HUES64 (cell line): Measurements from ENCODE around the gene TOR1AIP2.

Experiments used
- H3K27ac ChIP-seq: 2 replicates; pipeline ENCODE4 v1.7.0; 2013; ENCODE audit warnings: low read depth, low read length, inconsistent platforms
- H3K27me3 ChIP-seq: 2 replicates; pipeline ENCODE4 v1.6.1; 2013; ENCODE audit warnings: mild to moderate bottlenecking, low read length; ENCODE audit not compliant: insufficient read depth
- H3K36me3 ChIP-seq: 2 replicates; pipeline ENCODE4 v1.6.1; 2013; ENCODE audit warnings: mild to moderate bottlenecking, low read length; ENCODE audit not compliant: insufficient read depth
- H3K4me1 ChIP-seq: 2 replicates; pipeline ENCODE4 v1.6.1; 2013; ENCODE audit warnings: mild to moderate bottlenecking, low read length, moderate library complexity; ENCODE audit not compliant: insufficient read depth
- H3K4me3 ChIP-seq: 2 replicates; pipeline ENCODE4 v1.5.1; 2013; ENCODE audit warnings: mild to moderate bottlenecking, low read length, moderate library complexity
- H3K9ac ChIP-seq: 2 replicates; pipeline ENCODE4 v1.6.1; 2013; ENCODE audit warnings: mild to moderate bottlenecking, low read depth, low read length
- H3K9me3 ChIP-seq: 2 replicates; pipeline ENCODE4 v1.6.1; 2013; ENCODE audit warnings: low read depth, low read length; ENCODE audit not compliant: insufficient read depth
- WGBS: fragments of 150-250, 120-280 bp; methylation state at CpG from one replicate; pipeline ENCODE4 v1.1.7; 2013; ENCODE audit warnings: missing lambda C conversion rate; 5-methylcytosine and 5-hydroxymethylcytosine counted together

TOR1AIP2 gene

GRCh38 chr1:179814546-179814838 lies 63.1 kb downstream of the TOR1AIP2 start:
- H3K9me3 ChIP-seq, result no peaks in the 10 kb centered on the region
- no peak overlapping the region for H3K9ac ChIP-seq
- H3K27me3 ChIP-seq, result peaks cover 25% of the 10 kb centered on the region
- peak overlapping the region; percentile 61 for H3K4me3 ChIP-seq
- H3K4me1 ChIP-seq, result 0 out of 2 replicates have a peak, but pooled peaks cover 5% of the 10 kb centered on the region
- H3K27ac ChIP-seq, result no peak overlapping the region
- WGBS, result 6% methylated on average over 16 of the region's 16 CpGs
- no peaks in the 10 kb centered on the region for H3K36me3 ChIP-seq

GRCh38 chr1:179813626-179814545 lies 63.7 kb downstream of the TOR1AIP2 start:
- 88% methylated on average over 28 of the region's 28 CpGs for WGBS
- Histone ChIP-seq H3K27me3 (peaks cover 23% of the 10 kb centered on the region), H3K4me3 (peak overlapping the region; percentile 61), H3K4me1 (0 out of 2 replicates have a peak, but pooled peaks cover 5% of the 10 kb centered on the region), H3K27ac (no peak overlapping the region), H3K9ac (no peak overlapping the region), H3K9me3 (no peaks in the 10 kb centered on the region), H3K36me3 (no peaks in the 10 kb centered on the region)

GRCh38 chr1:179812501-179813292 lies 64.9 kb downstream of the TOR1AIP2 start:
- H3K4me1 ChIP-seq, result 0 out of 2 replicates have a peak, but pooled peaks cover 5% of the 10 kb centered on the region
- no peak overlapping the region for H3K4me3 ChIP-seq
- no peak overlapping the region for H3K27ac ChIP-seq
- no peaks in the 10 kb centered on the region for H3K36me3 ChIP-seq
- H3K9ac ChIP-seq, result no peak overlapping the region
- WGBS, result 91% methylated on average over 37 of the region's 37 CpGs
- H3K9me3 ChIP-seq, result no peaks in the 10 kb centered on the region
- peaks cover 23% of the 10 kb centered on the region for H3K27me3 ChIP-seq

- no peaks in the 10 kb centered on the region for H3K9me3 ChIP-seq
- no peak overlapping the region for H3K9ac ChIP-seq
- no peaks in the 10 kb centered on the region for H3K36me3 ChIP-seq
- no peak overlapping the region for H3K27ac ChIP-seq
- 88% methylated on average over 7 of the region's 7 CpGs for WGBS
- peaks cover 12% of the 10 kb centered on the region for H3K27me3 ChIP-seq
- no peak overlapping the region for H3K4me3 ChIP-seq
- no peaks in the 10 kb centered on the region for H3K4me1 ChIP-seq
These were observed 67.3 kb downstream of the TOR1AIP2 start for GRCh38 chr1:179810367-179810715.

GRCh38 chr1:179809506-179810366 lies 67.9 kb downstream of the TOR1AIP2 start:
- Histone ChIP-seq H3K4me3 (no peak overlapping the region), H3K36me3 (no peaks in the 10 kb centered on the region), H3K4me1 (no peaks in the 10 kb centered on the region), H3K27ac (no peak overlapping the region), H3K27me3 (peaks cover 9% of the 10 kb centered on the region), H3K9ac (no peak overlapping the region), H3K9me3 (no peaks in the 10 kb centered on the region)
- WGBS, result 46% methylated on average over 13 of the region's 14 CpGs

- no peaks in the 10 kb centered on the region for H3K9me3 ChIP-seq
- H3K4me1 ChIP-seq, result no peaks in the 10 kb centered on the region
- H3K27me3 ChIP-seq, result no peaks in the 10 kb centered on the region
- H3K27ac ChIP-seq, result no peak overlapping the region
- H3K4me3 ChIP-seq, result no peak overlapping the region
- no peak overlapping the region for H3K9ac ChIP-seq
- H3K36me3 ChIP-seq, result no peaks in the 10 kb centered on the region
- WGBS, result 100% methylated on average over 1 of the region's 1 CpG
These were observed 69.1 kb downstream of the TOR1AIP2 start for GRCh38 chr1:179808503-179808902.

- H3K27ac ChIP-seq, result no peak overlapping the region
These were observed 69.7 kb downstream of the TOR1AIP2 start for GRCh38 chr1:179807691-179808485.

GRCh38 chr1:179807291-179807690 lies 70.3 kb downstream of the TOR1AIP2 start:
- Histone ChIP-seq H3K9me3 (no peaks in the 10 kb centered on the region), H3K27me3 (no peaks in the 10 kb centered on the region), H3K4me3 (no peak overlapping the region), H3K27ac (no peak overlapping the region), H3K4me1 (no peaks in the 10 kb centered on the region), H3K36me3 (no peaks in the 10 kb centered on the region), H3K9ac (no peak overlapping the region)
- WGBS, result 88% methylated on average over 9 of the region's 9 CpGs

More at GRCh38 chr1:179807691-179808485, 69.7 kb downstream of the TOR1AIP2 start:
- 88% methylated on average over 11 of the region's 11 CpGs for WGBS
- Histone ChIP-seq H3K9me3 (no peaks in the 10 kb centered on the region), H3K9ac (no peak overlapping the region), H3K4me3 (no peak overlapping the region), H3K27me3 (no peaks in the 10 kb centered on the region), H3K4me1 (no peaks in the 10 kb centered on the region), H3K36me3 (no peaks in the 10 kb centered on the region)

GRCh38 chr1:179806333-179806732 lies 71.3 kb downstream of the TOR1AIP2 start:
- 80% methylated on average over 4 of the region's 4 CpGs for WGBS
- H3K4me3 ChIP-seq, result no peak overlapping the region
- no peak overlapping the region for H3K9ac ChIP-seq
- H3K27me3 ChIP-seq, result no peaks in the 10 kb centered on the region
- H3K36me3 ChIP-seq, result no peaks in the 10 kb centered on the region
- H3K9me3 ChIP-seq, result no peaks in the 10 kb centered on the region
- no peaks in the 10 kb centered on the region for H3K4me1 ChIP-seq
- no peak overlapping the region for H3K27ac ChIP-seq
